Measurements from ENCODE around the gene KLHDC4.

GRCh38 chr16:87677830-87678229 is 88.0 kb downstream of the KLHDC4 start:
- no peak for TF ChIP-seq CTCF (IDR thresholded peaks at IDR 0.05)
- no peak for TF ChIP-seq POLR2A (IDR thresholded peaks at IDR 0.05)
